Stimulated activated CD8-positive, alpha-beta memory T cell treated with anti-CD3 and anti-CD28 coated beads, Interleukin-15, amount 100 ng/mL, for 1 hour (primary cell): ENCODE data around the gene TCP11L1.
"Not testable (repeated sequence)": the region's sequence is repeated elsewhere in the genome, so short reads cannot be mapped to it uniquely, and the experiment has no call there.

ENCODE experiments used
- DNase-seq: peaks from one replicate; pipeline ENCODE4 v3.0.0-alpha.2; 2020; ENCODE audit warnings: low read depth

TCP11L1 gene

GRCh38 chr11:33067294-33067693, 27.9 kb downstream of the TCP11L1 start:
- no peak for DNase-seq

DNA sequence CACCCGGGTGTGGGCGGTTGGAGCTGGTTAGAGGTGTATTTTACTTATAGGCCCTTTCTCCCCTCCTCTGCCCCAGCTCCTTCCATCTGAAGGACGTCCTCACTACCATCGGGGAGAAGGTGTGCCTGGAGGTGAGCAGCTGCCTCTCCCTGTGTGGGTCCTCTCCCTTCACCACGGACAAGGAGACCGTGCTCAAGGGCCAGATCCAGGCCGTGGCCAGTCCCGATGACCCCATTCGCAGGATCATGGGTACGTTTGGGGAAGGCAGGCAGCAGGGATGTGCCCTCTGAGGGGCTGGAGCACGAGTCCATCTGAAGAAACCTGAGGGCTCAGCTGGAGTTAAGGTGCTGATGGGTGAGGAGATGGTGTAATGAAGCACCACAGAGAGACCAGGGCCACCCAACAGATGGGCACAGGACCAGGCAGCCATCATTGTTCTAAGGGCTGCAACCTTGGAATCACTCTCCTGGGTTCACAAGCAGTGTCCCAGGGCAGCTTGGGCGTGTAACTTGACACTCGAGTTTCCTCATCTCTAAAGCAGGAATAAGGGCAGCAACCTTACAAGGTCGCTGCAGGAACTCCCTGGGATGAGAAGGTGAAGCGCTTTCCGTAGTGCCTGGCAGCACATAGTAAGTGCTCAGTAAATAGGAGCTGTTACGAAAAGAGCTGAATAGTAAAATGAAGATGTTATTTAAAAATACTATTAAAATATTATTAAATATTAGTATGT, 29.4 kb downstream of the TCP11L1 start:
- no peak for DNase-seq

DNA sequence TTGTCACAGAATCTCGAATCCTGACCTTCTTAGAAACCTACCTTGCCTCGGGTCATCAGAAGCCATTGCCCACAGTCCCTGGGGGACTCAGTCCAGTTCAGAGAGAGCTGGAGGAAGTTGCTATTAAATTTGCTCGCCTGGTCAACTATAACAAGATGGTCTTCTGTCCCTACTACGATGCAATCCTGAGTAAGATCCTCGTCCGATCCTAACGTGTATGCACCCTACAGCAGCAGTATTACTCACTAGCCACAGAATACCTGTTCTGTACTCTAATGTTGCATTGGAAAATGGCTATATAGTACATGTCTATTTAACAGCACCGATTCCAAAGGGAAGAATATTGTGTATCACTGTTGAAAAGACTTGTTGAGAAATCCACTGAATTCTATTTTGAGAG, 33.1 kb downstream of the TCP11L1 start:
- DNase-seq = no peak

DNA sequence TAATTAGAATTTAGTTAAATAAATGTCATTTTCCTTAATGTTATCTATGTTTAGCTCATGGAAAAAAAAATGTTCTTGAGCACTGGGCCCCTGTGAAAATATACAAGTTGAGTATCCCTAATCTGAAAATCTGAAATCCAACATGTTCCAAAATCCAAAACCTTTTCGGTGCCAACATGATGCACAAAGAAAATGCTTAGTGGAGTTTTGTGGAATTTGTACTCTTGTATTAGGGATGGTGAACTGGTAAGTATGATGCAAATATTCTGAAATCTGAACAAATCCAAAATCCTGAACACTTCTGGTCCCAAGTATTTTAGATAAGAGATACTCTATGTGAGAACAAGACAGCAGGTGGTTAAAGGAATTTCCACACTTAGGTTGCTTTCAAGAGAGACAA, 44.5 kb downstream of the TCP11L1 start:
- DNase-seq = no peak

GRCh38 chr11:33086017-33086416, 46.6 kb downstream of the TCP11L1 start:
- DNase-seq = no peak

DNA sequence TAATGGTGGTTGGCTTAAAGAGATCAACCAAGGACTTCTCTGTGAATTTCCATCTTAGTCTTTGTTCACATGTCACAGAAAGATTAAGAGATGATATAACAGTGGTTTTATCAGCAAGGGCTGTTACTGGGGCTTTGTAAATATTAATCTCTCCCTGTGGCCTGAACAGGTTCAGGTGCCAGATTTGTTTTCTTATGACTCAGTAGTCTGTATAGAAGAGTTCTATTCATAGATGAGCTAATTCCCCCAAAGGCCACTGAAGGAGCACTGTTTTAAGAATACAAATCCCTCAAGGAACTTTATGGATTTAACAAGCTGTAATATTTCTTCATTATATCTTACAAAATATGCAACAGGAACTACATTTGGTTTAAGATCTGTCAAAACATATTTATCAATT, 50.4 kb downstream of the TCP11L1 start:
- DNase-seq = no peak

DNA sequence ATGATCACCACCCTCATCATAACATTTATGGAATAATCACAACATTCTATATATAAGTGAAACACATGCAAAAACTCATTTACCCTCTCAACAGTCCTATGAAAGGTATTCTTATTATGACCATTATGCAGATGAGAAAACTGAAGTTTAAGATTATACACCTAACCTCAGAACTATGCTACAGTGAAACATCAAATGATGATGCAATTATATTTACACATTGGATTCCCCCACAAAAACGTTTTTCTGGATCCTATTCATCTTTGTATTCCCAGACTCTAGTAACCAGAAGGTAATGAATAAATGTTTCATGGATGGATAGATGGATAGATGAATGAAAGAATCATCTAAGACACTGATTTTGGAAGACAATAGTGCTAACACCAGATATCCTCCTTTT, 54.8 kb downstream of the TCP11L1 start:
- DNase-seq = no peak

GRCh38 chr11:33103836-33104235, 64.5 kb downstream of the TCP11L1 start:
- DNase-seq = no peak

DNA sequence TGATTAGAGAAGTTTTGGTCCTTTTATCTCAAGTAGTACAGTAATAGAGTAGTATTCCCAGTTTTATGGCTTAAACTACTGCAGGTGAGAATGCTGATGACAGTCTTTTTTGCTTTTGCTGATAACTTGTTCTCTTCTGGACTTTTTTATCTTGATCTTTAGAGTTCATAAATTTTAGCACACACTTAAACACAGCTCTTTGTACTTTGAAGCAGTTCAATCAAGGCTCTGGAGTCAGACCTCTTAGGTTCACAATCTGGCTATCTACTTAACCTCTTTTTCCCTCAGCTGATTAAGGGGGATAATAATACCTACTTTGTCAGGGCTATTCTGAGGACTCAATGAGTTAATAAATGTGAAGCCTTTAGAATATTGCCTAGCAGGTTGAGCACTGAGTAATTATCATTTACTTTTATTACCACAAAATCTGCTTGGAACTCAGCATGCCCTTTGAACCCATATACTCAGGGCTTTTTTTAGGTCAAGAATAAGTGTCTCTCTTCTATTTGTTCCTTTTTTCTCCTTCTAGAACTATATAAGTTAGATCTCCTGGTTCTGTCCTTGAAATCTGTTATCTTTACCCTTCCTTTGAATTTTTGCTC, 70.0 kb downstream of the TCP11L1 start:
- DNase-seq = no peak

DNA sequence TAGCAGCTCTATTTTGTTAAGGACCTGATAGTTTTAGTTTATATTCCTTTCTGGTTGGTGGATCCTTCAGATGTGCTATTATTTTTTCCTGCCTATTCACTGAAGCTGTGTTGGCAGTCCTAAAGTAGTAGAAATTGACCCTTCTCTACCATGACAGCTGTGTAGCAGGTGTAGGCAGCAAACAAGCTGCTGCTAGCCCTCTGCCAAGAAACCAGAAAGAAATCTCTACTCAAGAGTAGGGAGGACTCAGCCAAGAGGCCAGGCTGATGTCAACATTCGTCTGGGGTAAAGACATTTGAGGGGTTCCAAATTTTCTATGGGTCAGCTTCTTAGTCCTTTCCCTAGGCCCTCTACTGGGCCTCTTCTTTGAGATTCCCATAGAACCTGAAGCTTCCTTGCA, 70.7 kb downstream of the TCP11L1 start:
- DNase-seq = no peak

GRCh38 chr11:33116535-33116934, 77.2 kb downstream of the TCP11L1 start:
- no peak for DNase-seq

DNA sequence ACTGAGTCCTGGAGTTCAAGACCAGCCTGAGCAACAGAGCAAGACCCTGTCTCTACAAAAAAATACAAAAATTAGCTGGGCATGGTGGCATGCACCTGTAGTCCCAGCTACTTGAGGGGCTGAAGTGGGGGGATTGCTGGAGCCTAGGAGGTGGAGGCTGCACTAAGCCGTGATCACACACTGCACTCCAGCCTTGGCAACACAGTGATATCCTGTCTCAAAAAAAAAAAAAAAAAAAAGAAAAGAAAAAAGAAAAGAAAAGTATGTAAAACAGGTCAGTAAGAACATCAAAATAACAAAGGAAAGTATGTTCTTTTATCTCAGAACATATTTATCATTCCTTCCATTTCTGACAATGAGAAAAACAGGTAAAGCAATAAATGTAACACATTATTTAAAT, 83.3 kb downstream of the TCP11L1 start:
- not testable (repeated sequence) for DNase-seq
